ENCODE data around the gene PFKM.
"Not testable (repeated sequence)": the region's sequence is repeated elsewhere in the genome, so short reads cannot be mapped to it uniquely, and the experiment has no call there.

The PFKM gene

GRCh38 chr12:48110691-48111311, 8.4 kb upstream of the PFKM start:
- no peak for DNase-seq

DNA sequence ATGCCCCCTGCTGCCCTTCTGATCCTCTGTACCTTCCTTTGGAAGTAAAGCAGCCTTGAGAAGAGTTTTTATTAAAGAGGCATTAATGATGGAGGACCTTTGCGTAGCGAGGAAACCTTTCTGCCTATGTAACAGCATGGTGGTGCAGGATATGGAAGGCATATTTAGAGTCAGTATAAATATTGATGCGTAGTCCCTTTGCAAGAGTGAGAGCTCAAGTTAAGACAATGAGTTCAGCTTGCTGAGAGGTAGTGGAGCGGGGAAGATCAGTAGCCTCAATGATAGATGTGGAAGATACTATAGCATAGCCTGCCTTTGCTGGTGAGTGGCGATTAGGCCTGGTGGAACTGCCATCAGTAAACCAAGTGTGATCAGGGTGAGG, 7.9 kb upstream of the PFKM start:
- DNase-seq = not testable (repeated sequence)

DNA sequence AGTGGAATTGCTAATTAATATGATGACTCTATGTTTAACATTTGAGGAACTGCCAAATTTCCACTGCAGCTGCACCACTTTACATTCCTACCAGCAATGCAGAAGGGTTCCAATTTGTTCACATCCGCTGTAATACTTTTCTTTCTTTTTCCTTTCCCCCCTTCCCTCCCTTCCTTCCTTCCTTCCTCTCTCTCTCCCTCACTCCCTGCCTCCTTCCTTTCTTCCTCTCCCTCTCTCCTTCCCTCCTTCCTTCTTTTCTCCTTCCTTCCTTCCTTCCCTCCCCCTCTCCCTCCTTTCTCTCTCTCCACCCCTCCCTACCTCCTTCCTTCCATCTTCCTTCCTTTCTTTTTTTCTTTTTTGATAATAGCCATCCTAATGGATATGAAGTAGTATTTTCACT, 3.2 kb upstream of the PFKM start:
- no peak for DNase-seq

GRCh38 chr12:48118284-48118871, 786 bp upstream of the PFKM start:
- no peak for DNase-seq

GRCh38 chr12:48119834-48120195, 651 bp downstream of the PFKM start:
- no peak for DNase-seq

GRCh38 chr12:48121522-48121921, 2.4 kb downstream of the PFKM start:
- no peak for DNase-seq

DNA sequence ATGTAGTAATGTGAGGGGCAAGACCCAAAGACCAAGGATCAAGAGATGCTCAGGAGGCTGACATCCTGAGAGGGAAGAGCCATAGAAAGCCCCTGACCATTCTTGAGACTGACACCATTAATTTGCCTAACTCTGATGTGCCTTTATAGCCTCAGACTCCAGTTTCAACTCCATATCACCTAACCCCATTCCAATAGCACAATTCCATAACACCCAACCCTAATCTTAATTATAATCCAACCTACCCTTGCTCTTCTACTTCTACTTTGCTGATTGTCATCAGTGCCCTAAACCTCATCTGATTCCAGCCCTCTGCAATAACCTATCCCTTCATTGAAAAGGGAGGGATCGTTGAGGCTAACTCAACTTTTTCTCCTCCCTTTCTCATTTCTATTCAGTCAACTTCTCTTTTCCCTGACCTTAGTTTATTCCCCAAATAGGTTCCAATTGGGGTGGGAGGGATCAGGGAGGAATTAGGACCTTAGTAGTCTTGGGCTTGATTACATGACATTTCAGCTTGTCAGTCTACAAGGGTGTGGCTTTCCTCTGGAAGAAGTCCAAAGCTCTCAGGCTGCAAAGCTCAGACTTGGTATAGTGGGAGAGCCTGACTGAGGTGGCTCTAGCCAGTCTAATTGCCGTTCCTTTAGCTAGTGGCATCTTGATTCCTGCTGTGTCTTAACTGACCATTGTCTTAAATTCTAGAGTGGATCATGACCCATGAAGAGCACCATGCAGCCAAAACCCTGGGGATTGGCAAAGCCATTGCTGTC, 3.1 kb downstream of the PFKM start:
- no peak for DNase-seq

- no peak for DNase-seq
Measured at GRCh38 chr12:48123169-48123568, 4.0 kb downstream of the PFKM start.

GRCh38 chr12:48125542-48125941, 6.4 kb downstream of the PFKM start:
- DNase-seq = not testable (repeated sequence)

DNA sequence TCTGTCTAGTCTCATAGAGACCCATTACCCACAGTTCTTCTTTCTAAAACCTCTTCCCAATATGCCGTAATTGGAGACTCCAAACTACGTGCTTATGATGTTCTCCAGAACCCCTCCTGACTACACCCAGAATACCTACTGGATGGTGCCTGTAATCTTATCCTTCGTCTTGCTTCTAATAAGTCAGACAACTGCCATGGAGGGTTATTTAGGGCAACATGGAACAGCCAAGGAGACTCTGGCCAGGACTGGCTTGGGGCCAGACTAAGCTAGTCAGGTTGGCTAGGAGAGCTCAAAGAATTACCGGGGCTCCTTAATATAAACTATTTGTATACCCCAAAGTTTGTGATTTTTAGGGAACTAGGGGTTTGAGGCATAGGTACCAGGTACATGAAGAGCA, 6.8 kb downstream of the PFKM start:
- DNase-seq = peak in 1 of 56 donors; percentile 2

- no peak for DNase-seq
Measured at GRCh38 chr12:48126953-48127630, 7.9 kb downstream of the PFKM start.

GRCh38 chr12:48128800-48129199, 9.6 kb downstream of the PFKM start:
- DNase-seq = no peak

- DNase-seq = no peak
Measured at GRCh38 chr12:48129376-48129775, 10.2 kb downstream of the PFKM start.

DNA sequence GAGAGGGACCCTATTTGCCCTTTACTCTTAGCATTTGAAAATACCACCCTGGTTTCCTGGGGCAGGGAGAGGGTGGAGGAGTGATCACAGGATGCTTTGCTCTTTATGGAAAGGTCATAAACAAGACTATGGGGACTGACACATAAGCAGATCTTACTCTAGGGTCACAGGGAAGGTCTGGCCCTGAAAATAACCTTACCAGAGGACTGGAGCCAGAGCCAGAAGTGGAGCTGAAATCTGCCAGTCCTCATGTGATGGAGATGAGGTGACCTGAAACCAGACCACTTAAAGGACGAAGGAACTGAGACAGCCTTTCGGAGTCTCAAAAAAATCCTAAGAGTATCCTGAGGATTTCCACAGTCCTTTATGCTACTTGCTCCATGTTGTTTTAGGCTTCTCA, 12.4 kb downstream of the PFKM start:
- no peak for DNase-seq

DNA sequence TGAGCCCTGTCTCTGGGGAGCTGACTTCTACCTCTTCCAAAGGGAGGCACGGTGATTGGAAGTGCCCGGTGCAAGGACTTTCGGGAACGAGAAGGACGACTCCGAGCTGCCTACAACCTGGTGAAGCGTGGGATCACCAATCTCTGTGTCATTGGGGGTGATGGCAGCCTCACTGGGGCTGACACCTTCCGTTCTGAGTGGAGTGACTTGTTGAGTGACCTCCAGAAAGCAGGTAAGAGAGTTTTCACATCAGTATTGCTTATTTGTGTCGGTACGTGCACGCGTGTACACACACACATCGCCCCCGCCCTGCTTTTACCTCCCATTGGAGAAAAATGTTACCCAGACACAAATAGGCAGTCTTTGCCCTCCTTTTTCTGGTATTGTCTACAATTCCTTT, 13.7 kb downstream of the PFKM start:
- no peak for DNase-seq

GRCh38 chr12:48135027-48135426, 15.9 kb downstream of the PFKM start:
- no peak for DNase-seq

- DNase-seq = no peak
Measured at GRCh38 chr12:48142818-48143674, 23.9 kb downstream of the PFKM start.

GRCh38 chr12:48143898-48144297, 24.7 kb downstream of the PFKM start:
- no peak for DNase-seq

GRCh38 chr12:48145981-48146380, 26.8 kb downstream of the PFKM start:
- DNase-seq = no peak

- DNase-seq = no peak
Measured at GRCh38 chr12:48151103-48151771, 32.1 kb downstream of the PFKM start.

- DNase-seq = not testable (repeated sequence)
Measured at GRCh38 chr12:48155786-48156185, 36.6 kb downstream of the PFKM start.

Data from amygdala (tissue), 56 donors.